ENCODE data around the gene FAM81B.

DNA sequence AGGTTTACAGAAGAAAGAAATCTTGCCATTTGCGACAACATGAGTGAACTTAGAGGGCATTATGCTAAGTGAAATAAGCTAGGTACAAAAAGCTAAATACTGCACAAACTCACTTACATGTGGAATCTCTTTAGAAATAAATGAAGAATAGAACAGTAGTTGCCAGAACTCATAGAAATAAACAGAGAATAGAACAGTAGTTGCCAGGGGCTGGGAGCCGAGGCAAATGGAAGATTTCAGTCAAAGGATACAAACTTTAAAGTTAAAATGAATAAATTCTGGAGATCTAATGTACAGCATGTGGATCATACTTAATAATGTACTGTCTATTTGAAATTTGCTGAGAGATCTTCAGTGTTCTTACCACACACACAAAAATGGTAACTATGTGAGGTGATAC, 63.4 kb downstream of the FAM81B start:
- TF ChIP-seq EZH2 (IDR thresholded peaks at IDR 0.05; ENCODE audit: insufficient read depth, poor library complexity, severe bottlenecking) (no peak), EZH2phosphoT487 (IDR thresholded peaks at IDR 0.05; ENCODE audit: insufficient read depth, low read depth) (no peak)
